ENCODE results near the gene DIO3.

The DIO3 gene

GRCh38 chr14:101561897-101562490 lies 699 bp downstream of the DIO3 start:
- no peak for TF ChIP-seq REST (IDR thresholded peaks at IDR 0.05; ENCODE audit: low read depth)

GRCh38 chr14:101562659-101563351 lies 1.5 kb downstream of the DIO3 start:
- TF ChIP-seq RAD21 (IDR thresholded peaks at IDR 0.05; ENCODE audit: low read depth) (no peak), CEBPB (IDR thresholded peaks at IDR 0.05) (no peak), TEAD4 (IDR thresholded peaks at IDR 0.05) (no peak), TCF12 (IDR thresholded peaks at IDR 0.05; ENCODE audit: low read depth) (no peak), USF1 (IDR thresholded peaks at IDR 0.05) (no peak), NFIC (IDR thresholded peaks at IDR 0.05) (no peak), CREB1 (IDR thresholded peaks at IDR 0.05; ENCODE audit: low read depth) (no peak), YY1 (IDR thresholded peaks at IDR 0.05; ENCODE audit: low read depth) (no peak), TAF1 (IDR thresholded peaks at IDR 0.05; ENCODE audit: low read depth) (no peak), EP300 (IDR thresholded peaks at IDR 0.05; ENCODE audit: borderline replicate concordance) (no peak)

- TF ChIP-seq EGR1 (IDR thresholded peaks at IDR 0.05) (no peak), REST (IDR thresholded peaks at IDR 0.05; ENCODE audit: low read depth) (no peak), TAF1 (IDR thresholded peaks at IDR 0.05; ENCODE audit: low read depth) (no peak), USF1 (IDR thresholded peaks at IDR 0.05) (no peak), YY1 (IDR thresholded peaks at IDR 0.05; ENCODE audit: low read depth) (no peak), CREB1 (IDR thresholded peaks at IDR 0.05; ENCODE audit: low read depth) (no peak), EP300 (IDR thresholded peaks at IDR 0.05; ENCODE audit: borderline replicate concordance) (no peak), ZBTB7A (IDR thresholded peaks at IDR 0.05; ENCODE audit: low read depth) (no peak), RAD21 (IDR thresholded peaks at IDR 0.05; ENCODE audit: low read depth) (no peak), TEAD4 (IDR thresholded peaks at IDR 0.05) (no peak), FOXM1 (IDR thresholded peaks at IDR 0.05; ENCODE audit: borderline replicate concordance, low read depth) (no peak), TCF12 (IDR thresholded peaks at IDR 0.05; ENCODE audit: low read depth) (no peak), CEBPB (IDR thresholded peaks at IDR 0.05) (no peak)
- TF ChIP-seq, protein P1, sequence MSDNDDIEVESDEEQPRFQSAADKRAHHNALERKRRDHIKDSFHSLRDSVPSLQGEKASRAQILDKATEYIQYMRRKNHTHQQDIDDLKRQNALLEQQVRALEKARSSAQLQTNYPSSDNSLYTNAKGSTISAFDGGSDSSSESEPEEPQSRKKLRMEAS (IDR thresholded peaks at IDR 0.05), result no peak
Measured at GRCh38 chr14:101563352-101563653, 2.0 kb downstream of the DIO3 start.

GRCh38 chr14:101563654-101564443 lies 2.6 kb downstream of the DIO3 start:
- TF ChIP-seq TEAD4 (IDR thresholded peaks at IDR 0.05) (no peak), YY1 (IDR thresholded peaks at IDR 0.05; ENCODE audit: low read depth) (no peak), CREB1 (IDR thresholded peaks at IDR 0.05; ENCODE audit: low read depth) (no peak), ZBTB7A (IDR thresholded peaks at IDR 0.05; ENCODE audit: low read depth) (no peak), USF1 (IDR thresholded peaks at IDR 0.05) (no peak), RAD21 (IDR thresholded peaks at IDR 0.05; ENCODE audit: low read depth) (no peak), TAF1 (IDR thresholded peaks at IDR 0.05; ENCODE audit: low read depth) (no peak), EP300 (IDR thresholded peaks at IDR 0.05; ENCODE audit: borderline replicate concordance) (no peak), NFIC (IDR thresholded peaks at IDR 0.05) (no peak), EGR1 (IDR thresholded peaks at IDR 0.05) (no peak), FOXM1 (IDR thresholded peaks at IDR 0.05; ENCODE audit: borderline replicate concordance, low read depth) (no peak), CEBPB (IDR thresholded peaks at IDR 0.05) (no peak), REST (IDR thresholded peaks at IDR 0.05; ENCODE audit: low read depth) (no peak), TCF12 (IDR thresholded peaks at IDR 0.05; ENCODE audit: low read depth) (no peak)
- TF ChIP-seq, protein P1 (IDR thresholded peaks at IDR 0.05), result no peak
